Measurements from ENCODE around the gene SETD2.

DNA sequence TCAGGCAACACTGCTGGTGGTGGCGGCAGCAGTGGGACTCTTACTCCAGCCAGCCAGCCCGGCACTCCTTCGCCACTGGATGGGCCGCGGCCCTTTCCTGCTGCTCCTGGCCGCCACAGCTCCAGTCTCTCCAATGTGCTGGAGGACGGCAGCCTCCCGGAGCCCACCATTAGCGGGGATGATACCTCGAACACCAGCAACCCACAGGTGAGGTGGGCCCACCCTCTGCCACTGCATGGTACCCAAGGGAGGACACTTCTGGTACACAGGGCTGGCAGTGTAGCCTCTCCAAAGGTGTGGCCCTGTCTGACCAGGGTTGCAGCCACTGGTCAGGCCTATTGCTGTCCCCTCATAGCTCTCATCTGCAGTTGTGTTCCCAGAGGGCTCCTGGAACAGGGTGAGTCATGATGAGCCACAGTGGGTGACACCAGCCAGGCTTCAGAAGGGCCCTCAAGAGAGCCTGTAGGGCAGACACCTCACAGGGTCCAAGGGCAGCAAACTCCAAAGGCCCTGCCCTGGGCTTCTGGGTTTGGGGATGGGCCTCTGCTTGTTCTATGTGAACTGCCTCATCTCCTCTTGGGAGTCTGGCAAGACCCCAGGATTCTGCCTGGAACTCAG lies 163.6 kb downstream of the SETD2 start:
- no peak for TF ChIP-seq CREB1 (IDR thresholded peaks at IDR 0.05; ENCODE audit: low read depth)
- TF ChIP-seq, protein P1, sequence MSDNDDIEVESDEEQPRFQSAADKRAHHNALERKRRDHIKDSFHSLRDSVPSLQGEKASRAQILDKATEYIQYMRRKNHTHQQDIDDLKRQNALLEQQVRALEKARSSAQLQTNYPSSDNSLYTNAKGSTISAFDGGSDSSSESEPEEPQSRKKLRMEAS (IDR thresholded peaks at IDR 0.05), result no peak
- no peak for TF ChIP-seq TEAD4 (IDR thresholded peaks at IDR 0.05)
- no peak for TF ChIP-seq TAF1 (IDR thresholded peaks at IDR 0.05; ENCODE audit: low read depth)
